ENCODE results near the gene COLQ.

- no peak for TF ChIP-seq CTCF (IDR thresholded peaks at IDR 0.05; ENCODE audit: low read depth, low read length, missing input control)
- TF ChIP-seq REST (IDR thresholded peaks at IDR 0.05): no peak
- TF ChIP-seq TAF1 (conservative IDR thresholded peaks at IDR 0.05): no peak
- no peak for TF ChIP-seq SP1 (IDR thresholded peaks at IDR 0.05)
- no peak for TF ChIP-seq HNF4A (conservative IDR thresholded peaks at IDR 0.05)
- no peak for TF ChIP-seq ZBTB33 (IDR thresholded peaks at IDR 0.05)
- no peak for TF ChIP-seq GABPA (IDR thresholded peaks at IDR 0.05 in 1 of 2, conservative IDR thresholded peaks at IDR 0.05 in 1 of 2)
- TF ChIP-seq YY1 (IDR thresholded peaks at IDR 0.05): no peak
- no peak for TF ChIP-seq RAD21 (IDR thresholded peaks at IDR 0.05)
These were observed 49.6 kb downstream of the COLQ start for GRCh38 chr3:15471861-15472260.
